Jurkat, Clone E6-1 (cell line): ENCODE results near the gene ADCK1.
A peak's percentile ranks its signal among the peaks of the same experiment; 100 is the strongest.

ENCODE experiments used
- DNase-seq: peaks from one replicate; pipeline ENCODE4 v3.0.0-alpha.2; 2011; ENCODE audit warnings: low read depth, low spot score
- H3K4me3 ChIP-seq: 2 replicates; pipeline ENCODE4 v1.5.1; 2011; ENCODE audit warnings: mild to moderate bottlenecking, low read length, control low read depth, moderate library complexity

ADCK1 gene

DNA sequence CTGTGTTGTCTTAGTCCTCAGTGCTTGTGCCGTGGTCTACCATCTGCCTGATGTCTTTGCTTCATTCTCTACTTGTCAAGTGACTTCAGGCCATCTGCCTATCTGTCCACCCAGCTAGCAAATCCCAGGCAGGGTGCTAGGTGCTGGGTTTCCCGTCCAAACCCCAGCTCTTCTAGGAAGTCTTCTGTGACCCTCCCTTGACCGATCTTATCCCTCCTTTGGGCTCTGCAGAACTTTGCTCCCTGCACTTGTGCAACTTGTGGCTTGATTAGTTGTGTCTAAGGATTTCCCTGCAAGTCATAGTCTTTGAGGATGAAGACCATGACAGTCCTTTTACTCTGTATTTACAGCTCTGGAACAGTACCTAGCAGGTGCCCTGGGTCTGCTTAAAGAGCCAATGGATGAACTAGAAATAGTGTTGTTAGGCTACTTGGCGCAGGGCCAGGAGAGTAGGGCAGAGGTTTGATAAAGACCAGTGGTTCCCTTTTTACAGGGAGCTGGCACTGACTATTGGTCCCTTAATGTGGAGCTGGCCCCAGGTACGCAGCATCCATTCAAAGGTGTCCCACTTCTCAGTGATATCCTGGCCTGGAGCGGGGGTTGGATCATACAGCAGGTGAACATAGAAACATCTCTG is 60.1 kb downstream of the ADCK1 start:
- H3K4me3 ChIP-seq: no peak overlapping the region
- DNase-seq: no peak

DNA sequence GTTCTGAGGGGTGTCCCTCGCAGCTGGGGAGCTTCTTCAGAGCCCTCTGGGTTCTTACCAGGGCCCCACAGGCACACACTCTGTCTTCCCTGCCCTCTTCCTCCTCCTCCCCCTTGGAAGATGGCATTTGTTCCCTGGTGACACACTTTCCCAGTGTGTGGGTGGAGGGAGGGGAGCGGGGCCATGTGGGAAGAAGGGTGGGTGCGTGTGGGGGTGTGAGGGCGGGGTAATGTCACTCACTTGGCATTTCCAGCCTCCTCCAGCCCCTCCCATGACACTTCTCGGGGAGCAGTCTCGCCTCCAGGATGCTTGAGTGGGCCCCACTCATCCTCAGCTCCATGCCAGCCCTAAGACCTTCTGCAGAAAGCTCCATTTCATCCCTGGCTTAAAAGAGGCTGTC is 61.3 kb downstream of the ADCK1 start:
- no peak for DNase-seq

DNA sequence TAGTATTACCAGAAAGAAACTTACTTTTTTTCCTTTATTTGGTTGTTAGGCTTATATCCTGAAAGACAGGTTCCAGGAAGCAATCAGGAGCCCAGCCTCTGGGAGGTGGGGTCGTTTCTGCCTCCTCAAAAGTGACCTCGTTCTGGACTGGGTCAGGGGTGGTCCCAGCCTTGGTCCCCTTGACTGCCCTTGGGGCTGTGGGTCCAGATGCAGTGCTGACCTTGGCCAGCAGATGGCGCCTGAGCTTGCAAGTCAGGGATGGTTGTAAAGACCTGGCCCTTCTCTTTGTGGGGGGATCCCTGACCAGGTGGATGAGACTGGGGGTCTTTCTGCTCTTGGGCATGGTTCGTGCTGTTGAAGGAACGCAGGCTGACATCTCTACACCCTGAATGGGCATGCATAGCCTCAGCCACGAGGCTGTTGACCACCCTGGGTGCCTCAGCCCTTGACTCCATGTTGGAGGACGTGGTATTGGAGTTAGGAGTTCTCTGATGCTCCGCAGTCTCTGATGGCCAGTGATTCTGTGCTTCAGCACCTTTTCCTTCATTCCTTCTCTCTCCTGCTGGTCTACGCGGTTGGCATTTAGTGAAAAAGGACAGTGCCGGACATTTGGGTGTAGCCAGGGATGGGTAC is 62.4 kb downstream of the ADCK1 start:
- DNase-seq: peak; percentile 46

More for the DNA sequence above, 61.3 kb downstream of the ADCK1 start:
- no peak overlapping the region for H3K4me3 ChIP-seq

DNA sequence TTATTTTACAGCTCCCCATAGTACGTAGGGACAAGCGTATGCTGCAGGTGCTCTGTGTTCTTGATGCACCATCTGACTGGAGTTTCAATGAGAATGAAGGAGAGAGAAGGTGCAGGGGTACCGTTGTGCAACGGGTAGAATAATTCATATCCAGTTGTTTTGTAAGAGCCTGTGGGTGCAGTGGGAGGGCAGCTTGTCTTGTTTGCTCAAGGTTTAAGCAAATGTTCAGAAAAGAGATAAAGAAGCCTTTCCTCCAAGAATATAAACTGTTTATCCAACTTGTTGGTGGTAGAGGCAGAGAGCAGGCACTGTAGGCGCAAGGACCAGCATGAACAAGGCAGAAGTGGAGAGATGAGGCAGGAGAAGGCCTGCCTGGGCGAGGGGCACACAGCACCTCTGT is 64.2 kb downstream of the ADCK1 start:
- H3K4me3 ChIP-seq: no peak overlapping the region

More for the DNA sequence above, 62.4 kb downstream of the ADCK1 start:
- no peak overlapping the region for H3K4me3 ChIP-seq

DNA sequence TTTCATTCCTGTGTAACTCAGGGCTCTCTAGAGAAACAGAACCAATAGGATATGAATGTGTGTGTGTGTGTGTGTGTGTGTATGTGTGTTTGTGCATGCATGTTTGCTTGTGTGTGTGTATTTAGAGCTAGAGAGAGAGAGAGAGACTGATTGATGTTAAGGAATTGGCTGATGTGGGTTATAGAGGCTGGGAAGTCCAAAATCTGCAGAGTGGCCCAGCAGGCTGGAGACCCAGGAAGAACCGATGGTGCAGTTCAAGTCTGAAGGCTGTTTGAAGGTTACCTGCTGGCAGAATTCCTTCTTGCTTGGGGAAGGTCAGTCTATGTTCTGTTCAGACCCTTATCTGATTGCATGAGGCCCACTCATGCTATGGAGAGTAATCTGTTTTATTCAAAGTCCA is 64.7 kb downstream of the ADCK1 start:
- no peak for DNase-seq
- H3K4me3 ChIP-seq: no peak overlapping the region

More for the DNA sequence above, 64.2 kb downstream of the ADCK1 start:
- DNase-seq: no peak

DNA sequence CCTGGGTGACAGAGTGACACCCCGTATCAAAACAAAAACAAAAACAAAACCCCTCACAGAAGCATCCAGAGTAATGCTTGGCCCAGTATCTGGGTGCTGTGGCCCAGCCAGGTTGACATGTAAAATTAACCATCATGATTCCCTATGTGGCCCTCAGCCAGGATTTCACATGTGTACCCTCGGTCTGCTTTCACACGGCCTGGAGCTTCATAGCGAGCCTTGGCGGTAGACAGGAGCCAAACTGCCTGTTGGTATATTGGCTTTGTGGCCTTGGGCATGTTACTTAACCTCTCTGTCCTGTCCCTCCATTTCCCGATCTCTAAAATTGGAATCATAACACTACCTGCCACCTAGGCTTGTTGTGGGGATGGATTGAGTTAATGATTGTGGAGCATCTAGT is 65.5 kb downstream of the ADCK1 start:
- H3K4me3 ChIP-seq: no peak overlapping the region
- no peak for DNase-seq

DNA sequence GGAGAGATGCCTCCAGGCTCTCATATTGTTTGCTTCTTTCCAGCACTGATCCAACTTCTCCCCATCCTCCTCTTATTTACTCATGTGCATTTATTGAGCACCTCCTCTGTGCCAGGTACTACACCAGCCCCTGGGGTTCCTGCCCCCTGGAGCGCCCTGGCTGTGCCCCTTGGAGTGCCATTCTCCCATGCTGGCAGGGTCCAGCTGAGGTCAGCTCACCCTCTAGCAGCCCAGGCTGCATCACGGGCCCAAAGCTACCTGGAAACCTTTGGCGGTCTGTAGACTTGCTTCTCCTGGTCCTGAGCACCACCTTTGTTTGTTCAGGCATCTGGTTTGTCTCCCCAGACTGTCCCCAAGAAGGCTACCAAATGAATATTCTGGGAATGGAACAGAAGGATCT is 67.0 kb downstream of the ADCK1 start:
- H3K4me3 ChIP-seq: no peak overlapping the region

DNA sequence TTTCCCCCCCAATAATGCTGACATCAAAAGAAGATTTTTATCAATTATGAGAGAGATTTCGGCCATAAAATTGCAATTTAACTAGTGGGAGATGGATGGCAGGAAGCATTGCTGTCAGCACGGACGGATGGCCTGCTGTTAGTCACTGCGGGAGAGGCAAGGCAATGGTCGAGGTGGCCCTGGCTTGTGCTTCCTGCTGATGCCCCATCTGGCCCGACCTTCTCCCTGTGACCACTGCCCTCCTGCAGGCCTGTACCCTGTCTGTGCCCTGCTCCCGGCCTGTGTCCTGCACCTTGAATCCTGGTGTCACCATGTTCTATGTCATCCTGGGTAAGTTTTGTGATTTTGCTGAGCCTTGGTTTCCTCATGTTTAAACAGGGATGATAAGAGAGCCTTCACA is 67.6 kb downstream of the ADCK1 start:
- H3K4me3 ChIP-seq: no peak overlapping the region
- DNase-seq: no peak

More for the DNA sequence above, 67.0 kb downstream of the ADCK1 start:
- DNase-seq: no peak

DNA sequence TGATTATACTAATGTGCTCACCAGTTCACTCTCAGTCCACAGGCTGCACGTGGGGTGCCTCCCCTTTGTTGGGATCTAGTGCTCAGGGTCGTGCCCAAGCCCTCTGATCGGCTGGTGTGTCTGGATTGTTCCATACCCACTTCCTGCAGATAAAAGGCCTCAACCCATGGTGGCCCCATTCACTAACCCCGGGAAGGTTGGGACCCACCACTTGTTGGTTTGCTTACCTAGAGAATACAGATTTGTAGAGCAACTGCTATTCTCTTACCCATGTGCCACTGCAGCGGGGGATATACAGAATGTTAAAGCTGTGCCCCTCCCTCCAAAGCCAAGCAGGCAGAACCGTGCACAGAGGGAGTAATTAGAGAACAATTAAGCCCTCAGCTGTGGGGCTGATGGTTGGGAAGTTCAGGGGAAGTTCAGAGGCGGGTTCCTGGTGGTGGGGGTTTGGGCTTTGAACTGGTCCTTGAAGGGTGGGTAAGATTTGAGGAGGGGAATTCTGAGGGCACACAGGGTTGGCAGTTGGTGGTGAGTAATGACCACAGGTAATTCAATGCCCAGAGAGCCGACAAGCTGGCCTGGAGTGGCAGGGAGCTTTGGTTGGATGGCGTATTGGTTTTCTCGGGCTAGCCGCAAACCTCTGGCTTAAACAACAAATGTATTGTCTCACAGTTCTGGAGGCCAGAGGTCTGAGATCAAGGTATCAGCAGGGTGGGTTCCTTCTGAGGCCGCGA is 68.8 kb downstream of the ADCK1 start:
- no peak overlapping the region for H3K4me3 ChIP-seq
- peak; percentile 44 for DNase-seq

DNA sequence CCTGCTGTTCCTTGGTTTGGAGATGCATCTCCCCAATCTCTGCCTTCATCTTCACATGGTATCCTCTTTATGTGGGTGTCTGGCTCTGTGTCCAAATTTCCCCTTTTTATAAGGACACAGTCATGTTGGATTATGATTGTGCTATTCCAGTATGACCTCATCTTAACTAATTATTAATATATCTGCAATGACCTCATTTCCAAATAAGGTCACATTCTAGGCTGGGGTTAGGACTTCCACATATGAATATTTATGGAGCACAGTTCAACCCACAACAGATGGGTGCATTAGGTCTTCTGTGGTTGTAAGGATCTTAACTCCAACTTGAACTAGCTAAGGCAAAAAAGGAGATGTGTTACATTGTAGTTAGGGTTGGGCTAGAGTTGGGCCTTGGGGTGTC is 69.4 kb downstream of the ADCK1 start:
- no peak overlapping the region for H3K4me3 ChIP-seq
- DNase-seq: no peak

DNA sequence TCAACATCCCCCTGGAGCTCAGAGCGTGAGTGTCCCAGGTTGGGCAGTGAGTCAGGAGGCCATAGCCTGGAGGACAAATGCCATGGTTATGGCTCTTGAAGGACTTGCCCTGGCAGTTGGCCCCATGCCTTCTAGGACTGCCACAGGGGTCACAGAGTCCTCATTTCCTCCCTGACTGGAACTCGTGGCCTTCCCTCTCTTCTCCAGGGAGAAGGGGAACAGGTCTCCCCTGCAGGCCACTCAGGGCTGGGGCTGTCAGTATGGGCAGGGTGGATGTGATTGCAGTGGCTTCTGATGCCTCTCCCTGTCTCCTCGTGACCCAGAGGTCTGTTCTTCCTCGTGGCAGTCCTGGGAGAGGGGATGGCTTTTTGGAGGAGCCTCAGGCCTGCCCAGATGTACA is 70.7 kb downstream of the ADCK1 start:
- no peak overlapping the region for H3K4me3 ChIP-seq
- DNase-seq: no peak

DNA sequence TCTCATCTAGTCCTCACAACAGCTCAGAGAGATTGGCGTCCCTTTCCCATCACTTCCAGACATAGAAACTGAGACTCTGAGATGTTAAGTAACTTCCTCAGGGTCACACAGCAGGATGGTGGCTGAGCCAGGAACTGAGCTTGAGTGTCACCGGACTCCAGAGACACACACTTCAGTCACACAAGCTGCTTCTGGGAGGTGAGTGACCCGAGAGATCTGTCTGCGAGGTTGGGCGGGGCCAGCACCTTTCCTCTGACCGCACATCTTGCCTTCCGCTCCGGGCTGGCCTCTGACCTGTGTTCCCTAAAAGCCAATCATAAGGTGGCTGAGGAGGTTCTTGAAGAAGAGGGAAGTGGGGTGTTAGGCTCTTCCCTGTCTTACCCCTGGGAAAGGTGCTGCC is 72.2 kb downstream of the ADCK1 start:
- no peak overlapping the region for H3K4me3 ChIP-seq
- no peak for DNase-seq

DNA sequence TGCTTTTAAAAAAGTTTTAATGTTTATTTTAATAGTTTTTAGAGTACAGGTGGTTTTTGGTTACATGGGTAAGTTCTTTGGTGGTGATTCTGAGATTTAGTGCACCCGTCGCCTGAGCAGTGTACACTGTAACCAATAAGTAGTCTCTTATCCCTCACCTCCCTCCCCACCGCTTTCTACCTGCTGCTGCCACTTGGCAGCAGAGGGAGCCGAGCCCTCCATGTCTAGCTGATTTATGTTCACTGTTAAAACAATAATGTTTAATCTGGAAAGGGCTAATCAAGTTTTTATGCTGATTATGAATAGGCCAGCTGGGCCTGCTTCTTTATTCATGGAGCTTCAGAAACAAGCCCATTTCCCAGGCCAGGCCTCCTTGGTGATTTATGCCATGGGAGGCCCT is 73.1 kb downstream of the ADCK1 start:
- H3K4me3 ChIP-seq: no peak overlapping the region
- no peak for DNase-seq

DNA sequence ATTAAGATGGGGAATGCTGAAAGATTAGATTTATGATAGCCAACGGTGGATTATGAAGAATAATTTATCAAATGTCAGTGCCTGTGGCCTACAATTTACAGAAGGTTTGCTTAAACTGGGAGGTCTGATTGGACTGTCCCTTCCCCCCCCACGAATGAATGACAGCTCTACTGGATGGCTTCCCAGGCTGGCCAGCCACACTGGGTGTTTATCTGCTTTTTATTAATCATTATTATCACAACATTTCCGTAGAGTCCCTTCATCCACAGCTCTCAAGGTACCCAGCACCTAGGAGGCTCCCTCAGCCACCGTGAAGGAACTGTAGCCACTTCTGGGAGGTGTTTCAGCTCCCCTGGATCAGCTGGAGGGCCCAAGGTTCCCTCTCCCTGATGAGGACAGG is 78.9 kb downstream of the ADCK1 start:
- no peak for DNase-seq
- H3K4me3 ChIP-seq: no peak overlapping the region

DNA sequence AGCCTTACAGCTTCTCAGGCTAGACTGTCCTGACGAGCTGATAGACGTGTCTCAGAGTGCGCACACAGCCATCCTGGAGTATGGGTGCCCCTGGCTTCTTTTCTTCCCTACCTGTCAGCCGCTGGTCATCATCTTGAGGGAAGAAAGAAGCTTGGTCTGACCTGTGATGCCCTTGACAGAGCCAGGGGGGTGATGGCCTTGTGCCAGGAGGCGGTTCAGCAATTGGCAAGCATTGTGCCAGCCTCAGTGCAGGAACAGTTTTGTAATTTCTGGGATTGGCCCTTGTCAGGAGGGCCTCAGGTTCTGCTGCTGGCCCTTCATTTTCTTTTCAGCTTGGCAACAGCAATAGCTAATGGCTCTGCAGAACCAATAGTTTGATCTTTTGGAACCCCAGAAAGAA is 80.1 kb downstream of the ADCK1 start:
- H3K4me3 ChIP-seq: no peak overlapping the region
- DNase-seq: no peak

DNA sequence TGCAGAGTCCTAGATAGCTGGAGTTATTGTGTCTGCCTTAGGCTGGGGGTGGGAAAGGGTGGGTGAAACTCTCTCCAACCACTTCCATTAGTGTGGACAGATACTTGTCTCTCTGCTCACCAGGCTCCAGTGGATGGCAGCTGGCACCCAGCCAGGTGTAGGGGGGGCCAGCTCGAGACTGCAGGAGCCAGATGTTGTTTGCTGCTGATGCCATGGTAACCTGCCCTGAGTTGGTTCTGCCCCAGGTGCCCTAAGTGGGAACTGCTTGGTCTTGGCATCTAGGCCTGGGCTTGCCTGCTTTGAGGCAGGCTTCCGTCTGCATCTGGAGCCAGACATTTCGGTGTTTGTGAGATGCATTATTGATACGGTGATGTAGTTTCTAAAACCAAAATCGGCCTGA is 82.2 kb downstream of the ADCK1 start:
- peak; percentile 18 for DNase-seq
- no peak overlapping the region for H3K4me3 ChIP-seq

DNA sequence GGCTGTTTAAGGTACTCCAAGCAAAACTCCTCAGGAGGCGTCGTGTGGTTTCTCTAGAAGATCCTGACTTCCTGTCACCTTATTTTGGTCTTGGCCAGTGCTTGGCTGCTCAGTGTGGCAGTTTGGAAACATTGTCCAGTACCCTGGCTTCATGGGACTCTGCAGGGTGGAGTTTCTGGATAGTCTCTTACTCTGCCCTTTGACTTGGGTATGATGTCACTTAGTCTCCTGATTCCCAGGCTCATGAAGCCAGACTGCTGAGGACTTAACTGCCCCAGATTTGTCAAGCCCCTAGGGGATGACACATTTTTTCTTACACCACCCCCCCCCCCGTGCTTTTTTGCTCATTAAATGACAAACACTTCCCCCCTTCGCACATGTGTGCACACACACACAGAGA is 82.7 kb downstream of the ADCK1 start:
- no peak overlapping the region for H3K4me3 ChIP-seq
- no peak for DNase-seq

DNA sequence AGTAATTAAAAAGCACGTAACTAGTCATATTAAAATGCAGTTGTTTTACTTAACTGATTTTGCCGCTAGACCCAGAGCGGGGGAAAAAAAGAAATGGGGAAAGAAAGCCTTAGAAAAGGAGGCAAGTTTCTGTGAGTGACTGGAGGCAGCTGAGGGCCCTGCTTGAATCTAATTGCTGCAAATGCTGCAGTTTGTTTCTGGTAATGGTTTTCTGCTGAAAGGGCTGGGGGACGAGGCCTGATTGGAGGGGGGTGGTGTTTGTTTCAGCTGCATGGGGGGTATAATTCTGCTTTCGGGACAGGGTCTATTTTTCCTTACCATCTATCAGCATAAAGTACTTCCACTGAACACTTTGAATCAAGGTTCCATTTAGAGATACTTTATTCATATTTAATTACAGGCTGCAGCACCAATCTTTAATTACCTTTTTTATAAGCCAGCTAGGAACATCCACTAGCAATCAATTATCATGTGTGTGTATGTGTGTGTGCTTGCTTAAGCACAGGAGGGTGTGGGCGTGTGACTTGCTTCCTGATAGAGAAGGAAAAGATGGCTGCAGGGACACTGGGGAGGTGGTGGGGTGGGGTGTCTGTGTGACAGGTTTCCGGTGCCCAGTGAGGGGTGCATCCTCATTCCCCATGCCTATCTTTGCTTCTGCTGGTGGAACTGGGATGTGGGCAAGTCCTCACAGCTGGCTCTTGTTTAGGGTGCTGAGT is 83.4 kb downstream of the ADCK1 start:
- H3K4me3 ChIP-seq: no peak overlapping the region
- DNase-seq: no peak

DNA sequence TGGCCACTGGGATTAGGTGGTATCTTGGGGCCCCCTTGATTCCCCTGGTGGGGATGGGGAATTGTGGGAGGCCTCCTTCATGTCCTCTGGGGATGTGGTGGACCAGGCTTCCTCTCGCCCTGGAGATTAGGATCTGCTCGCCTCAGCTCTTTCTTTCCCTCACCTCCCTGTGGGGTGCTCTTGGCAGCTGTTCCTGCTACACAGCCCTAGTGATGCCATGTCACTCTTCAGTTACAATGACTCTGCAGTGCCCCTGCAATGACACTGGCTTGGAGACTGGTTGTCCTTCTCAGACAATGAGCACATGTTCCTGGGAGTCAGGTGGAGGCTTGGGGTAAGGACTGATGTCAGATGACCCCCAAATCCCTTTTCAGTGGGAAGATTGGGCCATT is 83.9 kb downstream of the ADCK1 start:
- H3K4me3 ChIP-seq: no peak overlapping the region
- DNase-seq: no peak

DNA sequence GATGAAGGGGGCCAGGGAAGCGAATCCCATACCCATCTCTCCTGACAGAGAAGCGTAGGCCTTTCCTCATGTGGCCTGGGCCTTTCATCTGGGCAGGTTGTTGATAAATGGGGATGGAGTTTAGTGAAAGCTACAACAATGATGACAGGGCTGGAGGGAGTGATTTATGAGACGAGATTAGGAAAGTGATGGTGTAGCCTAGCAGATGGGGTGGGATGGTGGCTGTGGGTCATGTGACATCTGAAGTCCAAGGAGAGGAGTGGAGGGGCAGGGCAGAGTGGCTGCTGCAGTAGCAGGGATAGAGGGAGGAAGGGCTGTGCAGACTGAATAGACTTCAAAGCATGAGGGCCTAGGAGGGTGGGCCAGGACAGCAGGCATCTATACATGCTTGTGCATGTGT is 85.5 kb downstream of the ADCK1 start:
- no peak overlapping the region for H3K4me3 ChIP-seq
- no peak for DNase-seq
